Stimulated activated CD4-positive, alpha-beta T cell treated with anti-CD3 and anti-CD28 coated beads, Interleukin-1b, Interleukin-23, amount 100 ng/mL, for 48 hours (primary cell): ENCODE data around the gene FAM162B.
"Not testable (repeated sequence)": the region's sequence is repeated elsewhere in the genome, so short reads cannot be mapped to it uniquely, and the experiment has no call there.

Experiments used
- DNase-seq: peaks from one replicate; pipeline ENCODE4 v3.0.0-alpha.2; 2020

Gene FAM162B

DNA sequence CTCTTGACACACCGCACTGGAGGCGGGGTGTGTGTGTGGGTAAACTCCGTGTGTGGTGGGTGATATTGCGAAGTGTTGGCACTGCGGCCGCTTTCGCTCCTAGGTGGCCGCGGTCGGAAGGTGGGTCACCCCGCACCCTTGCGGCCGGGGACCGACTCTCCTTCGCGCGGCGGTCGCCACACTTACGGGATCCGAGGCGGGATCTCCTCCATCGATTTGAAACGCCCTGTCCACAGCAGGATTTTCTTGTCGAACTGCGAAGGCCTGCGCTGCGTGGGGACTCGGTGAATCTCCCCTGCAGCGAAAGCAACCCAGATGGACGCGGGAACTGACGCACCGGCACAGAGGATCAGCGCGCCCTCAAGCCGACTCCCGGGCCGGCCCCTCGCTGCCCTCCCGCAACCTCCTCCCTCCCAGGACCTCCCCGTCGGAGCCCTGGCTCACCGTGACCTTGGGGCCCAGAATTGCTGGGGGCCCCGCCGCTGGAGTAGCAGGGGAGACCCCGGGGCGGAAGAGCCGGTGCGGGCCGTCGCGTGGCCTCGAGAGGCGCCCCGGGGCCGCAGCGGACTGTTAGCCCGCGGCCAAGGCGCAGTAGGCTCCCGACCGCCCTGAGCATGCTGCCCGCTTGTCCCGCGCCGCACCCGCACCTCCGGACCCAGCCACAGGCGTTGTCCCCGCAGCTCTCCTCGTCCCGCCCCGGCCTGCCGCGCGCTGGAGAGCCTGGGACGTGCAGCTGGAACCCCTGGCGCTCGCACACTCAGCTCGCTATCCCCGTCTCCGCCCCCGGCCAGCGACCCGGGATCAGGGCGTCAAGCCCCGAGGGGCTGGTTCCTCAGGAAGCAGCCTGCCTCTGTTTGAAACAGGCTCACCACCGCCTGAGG lies at the start of gene FAM162B:
Gene FAM162B (minus strand): TSS at position 759 of the 881 bp plus-strand sequence. CDS start 143 bp downstream, at position 616.
- peak; percentile 2 for DNase-seq

GRCh38 chr6:116812051-116812650 lies 46.6 kb upstream of the FAM162B start:
- no peak for DNase-seq

- DNase-seq: no peak
These were observed 36.5 kb upstream of the FAM162B start for GRCh38 chr6:116801971-116802370.

DNA sequence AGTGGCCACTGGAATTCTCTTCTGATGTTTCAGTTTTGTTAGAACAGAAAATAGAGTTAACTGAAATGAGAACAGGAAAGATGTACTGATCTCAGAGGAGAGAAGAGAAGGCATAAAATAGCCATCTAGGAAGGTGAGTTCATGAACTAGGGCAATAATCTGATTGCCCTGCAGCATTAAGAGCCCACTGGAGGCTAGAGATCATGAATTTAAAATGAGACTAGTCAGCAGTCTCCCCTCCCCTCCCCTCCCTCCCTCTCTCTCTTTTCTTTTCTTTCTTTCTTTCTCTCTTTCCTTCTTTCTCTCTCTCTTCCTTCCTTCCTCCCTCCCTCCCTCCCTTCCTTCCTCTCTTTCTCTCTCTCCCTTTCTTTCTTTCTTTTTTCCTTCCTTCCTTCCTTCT lies 34.4 kb upstream of the FAM162B start:
- no peak for DNase-seq

- no peak for DNase-seq
These were observed 32.1 kb upstream of the FAM162B start for GRCh38 chr6:116797585-116797984.

DNA sequence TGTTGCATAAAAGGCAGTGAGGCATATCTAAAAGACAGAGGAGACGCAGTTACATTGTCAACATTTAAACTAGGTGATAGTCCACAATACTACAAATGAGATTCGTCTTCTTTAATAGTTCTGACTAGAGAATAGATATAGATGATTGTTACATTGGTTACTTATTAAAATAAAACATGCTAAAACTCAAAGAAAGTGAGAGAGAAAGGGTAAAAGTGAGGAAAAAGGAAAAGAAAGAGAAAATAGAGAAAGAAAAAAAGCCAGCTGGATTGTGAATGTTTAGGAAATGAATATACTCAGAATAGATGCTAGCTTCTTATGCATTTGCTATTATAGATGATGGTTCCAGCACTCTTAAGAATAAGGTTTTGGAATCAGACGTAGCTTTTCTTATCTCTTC lies 27.7 kb upstream of the FAM162B start:
- no peak for DNase-seq

DNA sequence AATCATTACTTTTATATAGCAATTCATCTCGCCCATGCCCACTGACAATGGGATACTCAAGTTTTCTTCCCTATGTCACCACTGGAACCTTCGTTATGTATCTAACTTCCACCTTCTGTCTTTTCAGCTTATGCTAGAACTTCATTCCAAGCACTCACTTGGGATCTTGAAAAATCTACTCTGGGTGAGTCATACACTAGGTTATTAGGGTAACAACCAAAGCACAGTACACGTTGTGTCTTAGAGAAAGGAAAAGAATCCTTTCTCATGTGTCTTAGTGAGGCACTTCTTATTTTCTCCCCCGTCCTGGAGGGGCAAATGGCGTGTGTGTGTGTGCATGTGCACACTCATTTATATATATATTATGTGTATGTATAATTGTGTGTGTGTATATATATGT lies 18.3 kb upstream of the FAM162B start:
- no peak for DNase-seq

- no peak for DNase-seq
These were observed 14.2 kb upstream of the FAM162B start for GRCh38 chr6:116779573-116780164.

- DNase-seq: no peak
These were observed 8.4 kb upstream of the FAM162B start for GRCh38 chr6:116773886-116774285.

GRCh38 chr6:116772450-116772849 lies 6.9 kb upstream of the FAM162B start:
- DNase-seq: no peak

GRCh38 chr6:116767715-116768114 lies 2.2 kb upstream of the FAM162B start:
- no peak for DNase-seq

GRCh38 chr6:116766506-116767176 lies 1.1 kb upstream of the FAM162B start:
- no peak for DNase-seq

- DNase-seq: no peak
These were observed 924 bp downstream of the FAM162B start for GRCh38 chr6:116764629-116764960.

DNA sequence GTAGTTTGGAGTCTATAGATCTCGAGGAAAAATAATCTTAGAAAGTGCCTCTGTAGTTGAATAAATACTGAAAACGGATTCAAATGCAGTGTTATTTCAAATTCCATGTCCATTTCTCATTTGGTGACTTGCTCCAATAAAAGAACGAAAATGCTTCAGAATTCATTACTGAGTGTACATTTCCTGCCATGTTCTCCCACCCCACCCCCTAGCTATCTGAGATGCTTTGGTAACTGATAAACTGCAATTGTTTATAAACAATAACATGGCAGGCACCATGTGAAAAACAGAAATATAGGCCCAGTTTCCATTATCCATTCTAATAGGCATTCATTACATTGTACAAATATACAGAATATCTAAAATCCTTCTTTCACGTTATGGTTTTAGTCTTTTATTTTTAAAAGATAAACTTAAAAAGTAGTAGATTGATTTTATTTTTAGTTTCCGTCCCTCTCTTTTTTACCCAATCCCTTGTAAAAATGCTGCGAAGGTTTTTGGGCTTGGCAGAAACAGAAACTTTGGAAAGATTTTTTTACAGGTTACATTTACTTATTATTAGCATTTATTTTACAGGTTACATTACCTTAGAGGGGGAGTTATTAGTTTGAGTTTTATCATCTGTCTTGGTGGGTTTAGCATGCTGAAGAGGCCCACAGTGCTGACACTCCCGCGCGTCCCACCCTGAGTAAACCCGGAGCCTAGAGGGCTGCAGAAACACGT lies 1.5 kb downstream of the FAM162B start:
- DNase-seq: no peak

GRCh38 chr6:116763048-116763447 lies 2.5 kb downstream of the FAM162B start:
- no peak for DNase-seq

DNA sequence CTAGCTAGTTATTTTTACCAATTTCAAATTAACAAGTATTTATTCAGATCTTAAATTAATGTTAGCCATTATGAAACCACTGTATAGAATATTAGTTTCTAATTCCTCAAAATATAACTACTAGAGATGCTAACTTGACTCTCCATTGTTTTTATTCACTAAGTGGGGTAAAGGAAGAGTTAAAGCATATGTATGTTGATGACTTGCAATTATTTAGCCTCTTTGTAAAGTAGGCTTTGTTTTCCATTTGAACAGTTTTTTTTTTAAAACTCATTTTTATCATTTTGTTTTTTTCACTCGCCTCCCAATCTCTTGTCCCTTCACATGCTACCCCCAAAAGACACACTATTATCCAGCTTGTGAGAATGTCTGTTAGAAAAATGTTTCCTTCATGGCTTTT lies 3.3 kb downstream of the FAM162B start:
- no peak for DNase-seq

- DNase-seq: no peak
These were observed 3.7 kb downstream of the FAM162B start for GRCh38 chr6:116761779-116762178.

DNA sequence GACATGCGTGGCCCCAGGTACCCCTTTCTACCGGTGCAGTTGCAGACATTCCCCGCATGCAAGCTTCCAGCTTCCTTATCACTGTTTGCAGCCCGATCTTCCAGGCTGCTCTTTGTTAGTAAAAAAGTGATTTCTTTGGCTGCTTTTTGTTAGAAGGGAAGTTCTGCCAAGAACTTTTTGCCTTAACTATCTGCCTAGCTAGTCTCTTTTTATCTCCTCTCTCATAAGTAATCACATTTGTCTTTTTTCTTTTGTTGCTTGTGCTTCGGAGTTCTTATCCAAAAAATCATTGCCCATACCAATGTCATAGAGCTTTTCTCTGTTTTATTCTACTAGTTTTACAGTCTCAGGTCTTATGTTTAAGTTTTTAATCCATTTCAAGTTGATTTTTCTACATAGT lies 20.3 kb downstream of the FAM162B start:
- no peak for DNase-seq

DNA sequence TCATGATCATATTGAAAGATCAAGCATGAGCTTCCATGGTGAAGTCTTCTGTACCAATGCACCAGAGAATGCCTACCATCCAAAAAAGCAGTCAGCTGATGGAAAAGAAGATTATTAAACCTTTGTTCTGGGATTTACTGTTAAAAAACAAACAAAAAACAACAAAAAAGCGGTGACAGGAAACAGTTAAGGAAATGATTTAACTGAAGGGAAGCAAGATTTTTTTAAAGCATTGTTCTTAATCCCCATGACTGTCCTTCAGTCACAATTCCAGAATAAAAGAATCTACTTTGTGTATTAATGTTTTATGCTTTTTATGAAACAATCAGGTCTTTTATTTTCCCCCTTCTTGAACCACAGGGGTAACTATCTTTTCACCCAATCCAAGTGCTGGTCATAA lies 23.9 kb downstream of the FAM162B start:
- no peak for DNase-seq

DNA sequence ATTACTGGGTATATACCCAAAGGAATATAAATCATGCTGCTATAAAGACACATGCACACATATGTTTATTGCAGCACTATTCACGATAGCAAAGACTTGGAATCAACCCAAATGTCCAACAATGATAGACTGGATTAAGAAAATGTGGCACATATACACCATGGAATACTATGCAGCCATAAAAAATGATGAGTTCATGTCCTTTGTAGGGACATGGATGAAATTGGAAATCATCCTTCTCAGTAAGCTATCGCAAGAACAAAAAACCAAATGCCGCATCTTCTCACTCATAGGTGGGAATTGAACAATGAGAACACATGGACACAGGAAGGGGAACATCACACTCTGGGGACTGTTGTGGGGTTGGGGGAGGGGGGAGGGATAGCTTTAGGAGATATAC lies 25.0 kb downstream of the FAM162B start:
- not testable (repeated sequence) for DNase-seq

- no peak for DNase-seq
These were observed 28.5 kb downstream of the FAM162B start for GRCh38 chr6:116737004-116737403.

DNA sequence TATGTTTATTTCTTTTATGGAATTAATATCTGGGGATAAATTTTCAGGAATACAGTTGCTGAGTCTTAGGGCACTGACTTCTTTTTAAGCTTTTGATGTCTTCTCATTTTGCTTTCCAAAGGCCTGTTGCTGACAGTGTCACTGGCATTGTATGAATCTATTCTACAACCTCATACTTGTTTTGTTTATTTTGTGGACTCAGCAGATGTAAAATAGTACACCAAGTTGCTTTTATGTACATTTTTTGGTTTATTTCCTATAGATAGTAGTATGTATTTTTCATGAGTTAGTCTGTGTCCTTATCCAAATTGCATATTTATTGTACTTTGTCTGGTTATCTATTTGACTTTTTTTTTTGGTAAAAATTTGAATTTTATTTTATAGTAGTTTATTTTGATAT lies 35.0 kb downstream of the FAM162B start:
- no peak for DNase-seq

- DNase-seq: no peak
These were observed 38.6 kb downstream of the FAM162B start for GRCh38 chr6:116726947-116727346.
